Measurements from ENCODE around the gene AGAP1. TPM values are rescaled to one million over a fixed set of nuclear protein-coding genes. Genes with fewer than 3 reads are reported as not detected.
"Not testable (repeated sequence)": the region's sequence is repeated elsewhere in the genome, so short reads cannot be mapped to it uniquely, and the experiment has no call there.

The AGAP1 gene
- total RNA-seq, 1 experiment from 2014 or later: 44.8 TPM

DNA sequence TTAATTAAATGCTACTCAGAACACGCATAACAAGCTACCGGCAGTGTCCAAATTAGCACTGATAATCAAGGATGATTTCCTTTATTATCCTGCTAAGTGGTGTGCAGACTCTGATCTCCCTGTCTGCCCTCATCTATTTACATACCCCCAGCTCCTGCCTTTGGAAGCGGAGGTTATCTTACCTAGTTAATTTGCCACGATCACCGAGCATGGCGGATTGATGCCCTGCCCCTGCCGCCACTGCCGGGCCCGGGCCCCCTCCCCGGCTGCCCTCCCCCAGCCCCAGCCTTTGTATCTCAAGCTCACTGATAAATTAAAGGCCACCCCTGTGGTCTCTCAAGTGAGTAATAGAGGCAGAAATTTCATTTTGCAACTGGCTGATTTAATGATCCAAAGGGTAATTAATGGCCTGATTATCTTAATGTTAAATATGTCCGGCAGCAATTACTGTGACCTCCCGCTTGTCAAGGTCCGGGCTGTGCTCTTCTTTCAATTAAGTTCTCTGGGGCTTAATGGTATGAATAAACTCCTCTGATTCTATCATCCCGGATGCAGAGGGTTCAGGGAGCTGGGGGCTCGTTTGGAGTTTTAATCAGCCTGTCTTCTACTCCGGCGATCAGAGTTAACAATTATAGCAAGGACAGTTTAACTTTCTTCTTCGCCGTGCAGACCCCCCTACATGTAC lies 560.9 kb downstream of the AGAP1 start:
- no peak for DNase-seq (ENCODE audit: low spot score)

DNA sequence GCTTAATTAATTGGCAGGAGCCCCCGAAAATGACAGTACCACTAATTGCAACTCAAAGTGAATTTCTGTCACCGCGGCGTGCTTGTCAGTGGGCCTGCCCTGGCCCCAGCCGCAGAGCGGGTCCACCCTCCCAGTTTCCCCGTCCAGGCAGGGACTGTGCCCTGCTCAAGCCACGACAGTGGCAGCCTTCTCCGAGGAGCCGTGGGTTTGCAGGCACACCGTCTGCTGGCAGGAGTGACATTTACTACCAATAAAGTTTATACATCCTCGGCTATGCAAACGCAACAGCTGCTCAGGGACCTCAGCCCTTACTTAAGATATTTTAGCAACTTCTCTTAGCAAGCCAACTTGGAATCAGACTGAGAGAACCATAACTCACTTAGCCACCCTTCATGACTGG lies 561.6 kb downstream of the AGAP1 start:
- no peak for DNase-seq (ENCODE audit: low spot score)

DNA sequence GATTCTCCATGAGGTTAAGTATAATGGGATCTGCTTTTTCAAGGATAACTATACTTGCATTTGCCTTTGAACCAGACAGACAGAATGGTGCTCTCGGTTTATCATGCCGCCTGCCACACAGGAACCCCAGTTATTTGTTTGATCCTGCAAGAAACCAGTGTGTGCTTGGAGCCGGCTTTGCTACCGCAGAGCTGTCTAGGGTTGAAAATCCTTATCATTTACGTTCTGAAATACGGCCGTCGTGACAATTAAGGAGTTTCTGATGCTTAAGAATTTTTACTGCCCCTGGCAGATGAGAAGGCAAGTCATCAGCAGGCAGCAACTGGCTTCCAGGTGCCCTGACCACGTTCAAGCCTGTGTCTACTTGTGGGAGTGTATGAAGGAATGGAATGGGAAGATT lies 562.3 kb downstream of the AGAP1 start:
- no peak for DNase-seq (ENCODE audit: low spot score)

DNA sequence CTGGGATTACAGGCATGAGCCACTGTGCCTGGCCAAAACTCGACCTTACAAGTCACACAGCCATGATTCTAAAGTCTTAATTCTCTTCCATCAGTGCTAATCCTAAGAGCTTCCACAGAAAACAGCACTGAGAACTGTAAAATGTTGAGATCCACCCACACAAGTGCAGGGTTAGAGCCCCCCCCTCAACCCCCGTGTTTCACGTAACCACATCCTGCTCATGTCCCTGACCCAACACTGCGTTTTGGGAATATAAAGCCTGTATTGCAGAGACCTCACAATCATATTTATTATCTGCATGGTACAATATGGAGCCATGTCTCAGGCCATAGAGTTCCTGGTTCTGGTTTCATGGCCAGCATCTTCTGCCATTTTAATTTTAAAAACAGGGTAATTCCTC lies 563.5 kb downstream of the AGAP1 start:
- no peak for DNase-seq (ENCODE audit: low spot score)

DNA sequence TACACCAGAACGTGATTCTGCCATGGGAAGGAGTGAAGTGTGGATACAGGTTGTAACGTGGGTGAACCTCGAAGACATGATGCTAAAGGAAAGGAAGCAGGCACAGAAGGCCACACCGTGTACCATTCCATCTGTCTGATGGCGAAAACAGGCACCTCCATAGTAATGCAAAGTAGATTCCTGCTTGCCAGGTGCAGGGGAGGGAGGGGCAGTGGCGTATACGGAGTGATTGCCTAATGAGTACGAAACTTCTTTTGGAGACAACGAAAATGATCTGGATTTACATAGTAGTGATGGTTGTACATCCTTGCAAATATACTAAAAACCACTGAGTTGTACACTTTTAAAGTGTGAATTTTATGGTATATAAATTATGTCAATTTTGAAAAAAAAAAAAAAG lies 567.7 kb downstream of the AGAP1 start:
- DNase-seq (ENCODE audit: low spot score): no peak

DNA sequence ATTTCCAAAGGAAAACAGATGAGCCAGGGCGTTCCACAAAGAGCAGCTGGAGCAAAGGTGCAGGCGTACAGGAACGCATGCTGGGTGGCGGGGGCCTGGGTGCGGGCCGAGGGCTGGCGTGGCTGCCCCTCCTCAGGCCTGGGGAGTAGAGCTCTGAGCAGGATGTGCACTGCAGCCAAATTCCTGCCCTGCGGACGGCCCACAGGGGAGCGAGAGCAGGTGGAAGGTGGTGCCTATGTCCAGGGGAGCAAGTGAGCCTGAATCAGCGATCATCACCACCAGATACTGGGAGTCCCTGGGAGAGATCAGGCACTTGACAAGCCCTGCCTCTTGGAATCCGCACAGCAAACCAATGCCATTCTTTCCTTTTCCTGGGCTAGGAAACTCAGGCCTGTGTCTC lies 568.1 kb downstream of the AGAP1 start:
- no peak for DNase-seq (ENCODE audit: low spot score)

DNA sequence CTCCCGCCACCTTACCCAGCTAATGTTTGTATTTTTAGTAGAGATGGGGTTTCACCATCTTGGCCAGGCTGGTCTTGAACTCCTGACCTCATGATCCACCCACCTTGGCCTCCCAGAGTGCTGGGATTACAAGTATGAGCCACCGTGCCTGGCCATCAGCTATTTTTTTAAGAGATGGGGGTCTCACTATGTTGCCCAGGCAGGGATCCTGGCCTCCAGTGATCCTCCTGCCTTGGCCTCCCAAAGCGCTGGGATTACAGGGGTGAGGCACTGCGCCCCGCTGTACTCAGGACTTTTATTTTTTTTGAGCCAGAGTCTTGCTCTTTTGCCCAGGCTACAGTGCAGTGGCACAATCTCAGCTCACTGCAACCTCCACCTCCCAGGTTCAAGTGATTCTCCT lies 569.0 kb downstream of the AGAP1 start:
- not testable (repeated sequence) for DNase-seq (ENCODE audit: low spot score)

DNA sequence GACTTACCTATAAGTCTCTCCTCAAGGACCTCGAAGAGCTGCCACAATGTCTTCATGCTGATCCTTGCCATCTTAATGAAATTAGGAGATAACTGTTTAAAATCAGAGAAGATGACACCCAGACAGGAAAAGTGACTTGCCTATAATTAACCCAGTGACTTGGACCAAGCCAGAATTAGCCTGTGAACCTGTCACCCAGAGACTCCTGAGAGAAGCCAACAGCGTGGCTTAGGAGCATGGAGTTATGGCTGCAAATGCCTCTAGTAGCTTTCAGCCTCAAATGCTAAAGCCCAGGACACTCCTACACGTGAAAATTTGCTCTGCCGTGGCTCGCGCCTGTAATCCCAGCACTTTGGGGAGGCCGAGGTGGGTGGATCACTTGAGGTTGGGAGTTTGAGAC lies 570.2 kb downstream of the AGAP1 start:
- no peak for DNase-seq (ENCODE audit: low spot score)

DNA sequence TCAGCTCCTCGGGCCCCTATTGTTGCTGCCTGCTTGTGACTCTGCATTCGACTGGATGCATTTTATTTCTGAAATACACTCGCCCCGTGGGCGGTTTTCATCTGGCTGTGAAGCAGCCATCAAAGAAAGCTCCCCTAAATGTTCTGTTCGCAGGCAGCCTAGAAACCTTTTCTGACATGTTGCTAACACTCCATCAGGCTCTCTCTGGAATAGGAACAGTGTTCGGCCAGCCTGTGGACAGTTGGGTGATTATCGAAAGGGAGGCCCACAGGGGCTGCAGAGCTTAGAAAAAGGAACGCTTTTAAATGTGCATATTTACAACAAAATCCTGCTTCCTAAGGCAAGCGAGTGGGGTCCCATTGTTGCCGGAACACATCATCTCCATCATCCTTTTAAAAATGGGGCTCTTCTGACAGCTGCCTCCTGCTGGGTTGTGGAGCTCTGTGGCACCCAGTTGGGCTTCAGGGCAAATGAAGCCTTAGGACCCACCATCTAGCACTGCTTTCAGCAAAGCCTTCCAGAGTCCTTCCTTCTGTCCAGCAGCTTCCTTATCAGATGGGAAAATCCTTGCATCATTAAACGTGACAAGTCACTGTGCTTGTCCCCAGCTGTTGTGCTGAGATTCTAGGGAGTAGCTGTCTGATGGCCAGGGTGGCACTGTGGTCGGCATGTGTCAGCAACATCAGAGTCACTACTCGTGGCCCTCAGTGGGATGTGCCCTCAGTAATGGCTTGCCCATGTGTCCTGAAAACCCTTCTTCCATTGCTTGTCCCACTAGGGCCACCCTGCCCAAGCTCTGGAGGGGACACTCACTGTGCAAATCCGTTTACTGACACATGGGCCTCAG lies 571.7 kb downstream of the AGAP1 start:
- DNase-seq (ENCODE audit: low spot score): no peak

DNA sequence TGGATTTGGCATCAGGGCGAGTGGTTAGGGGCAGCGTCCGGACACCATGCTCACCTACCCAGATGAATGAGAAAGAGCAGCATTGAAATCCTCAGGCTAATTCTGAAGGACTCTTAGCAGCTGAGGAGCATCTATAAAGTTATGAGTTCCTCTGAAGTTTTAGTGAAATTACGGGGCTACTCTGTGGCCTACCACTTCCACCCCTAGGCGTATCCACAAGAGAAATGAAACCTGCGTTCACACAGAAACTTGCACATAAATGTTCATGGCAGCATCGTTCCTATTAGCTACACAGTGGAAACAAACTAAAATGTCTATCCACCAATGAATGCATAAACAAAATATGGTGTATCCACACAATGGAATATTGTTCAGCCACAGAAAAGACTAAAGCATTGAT lies 576.4 kb downstream of the AGAP1 start:
- DNase-seq (ENCODE audit: low spot score): no peak

DNA sequence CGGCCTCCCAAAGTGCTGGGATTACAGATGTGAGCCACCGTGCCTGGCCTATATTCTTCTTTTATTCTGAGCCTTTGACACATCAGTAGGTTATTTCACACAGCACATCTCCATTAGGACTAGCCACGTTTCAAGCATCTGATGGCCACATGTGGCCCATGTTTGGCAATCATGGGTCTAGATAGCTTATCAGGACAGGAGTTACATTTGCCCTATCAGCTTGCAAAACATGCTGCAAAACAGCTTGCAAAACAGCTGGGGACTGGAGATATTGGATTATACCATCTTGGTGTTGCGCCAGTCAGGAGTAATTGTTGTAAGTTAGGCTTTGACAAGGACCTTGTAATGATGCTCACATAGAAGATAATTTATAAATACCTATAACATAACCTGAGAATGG lies 579.4 kb downstream of the AGAP1 start:
- no peak for DNase-seq (ENCODE audit: low spot score)

DNA sequence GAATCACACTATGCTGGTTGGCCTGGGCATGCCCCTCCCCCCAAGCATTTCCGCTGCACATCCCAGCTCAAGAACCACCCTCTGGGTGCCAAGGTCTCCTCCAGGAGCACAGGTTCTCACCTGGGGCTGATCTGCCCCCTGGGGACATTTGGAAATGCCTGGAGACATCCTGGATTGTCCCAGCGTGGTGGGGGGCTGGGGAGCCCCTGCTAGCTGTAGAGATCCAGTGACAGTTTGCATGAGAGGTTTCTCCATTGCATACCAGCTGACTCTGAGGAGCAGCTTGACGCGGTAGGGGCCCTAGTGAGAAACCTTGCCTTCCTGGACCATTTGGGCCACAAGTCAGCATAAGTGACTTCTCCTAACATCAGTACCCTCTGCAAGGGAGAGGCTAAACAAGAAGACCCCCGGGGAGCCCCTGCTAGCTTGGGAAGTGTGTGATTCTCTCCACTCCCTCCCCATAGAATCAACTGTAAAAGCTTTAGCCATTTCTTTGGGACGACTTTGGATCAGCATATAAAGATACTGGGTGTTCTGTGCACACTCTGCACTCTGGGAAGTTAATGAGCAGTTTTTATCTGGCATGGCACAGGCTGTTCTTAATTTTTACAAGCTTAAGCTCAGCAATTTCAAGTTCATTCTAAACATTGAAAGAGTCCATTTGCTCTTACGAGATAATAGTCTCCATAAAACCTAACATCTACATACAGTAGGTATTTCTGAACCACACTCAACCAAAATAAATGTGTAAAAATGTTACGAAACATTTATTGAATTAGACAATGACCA lies 580.2 kb downstream of the AGAP1 start:
- no peak for DNase-seq (ENCODE audit: low spot score)

DNA sequence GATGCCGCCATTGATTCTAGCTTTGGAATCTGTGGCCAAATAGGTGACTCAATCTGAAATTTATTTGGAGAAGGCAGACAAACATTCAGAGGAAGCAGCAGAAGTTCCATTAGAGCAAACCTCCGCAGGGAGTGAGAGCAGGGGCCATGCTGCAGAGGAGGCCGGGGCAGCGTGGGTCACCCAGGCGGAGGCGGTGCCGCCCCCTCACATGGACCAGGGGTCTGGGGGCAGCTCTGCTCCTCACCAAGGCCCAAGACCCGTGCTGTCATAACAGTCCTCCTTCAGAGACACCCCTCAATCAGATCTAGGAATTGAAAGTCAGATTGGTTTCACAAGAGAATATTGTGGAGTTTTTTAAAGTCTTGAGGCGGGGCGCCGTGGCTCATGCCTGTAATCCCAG lies 582.0 kb downstream of the AGAP1 start:
- no peak for DNase-seq (ENCODE audit: low spot score)

DNA sequence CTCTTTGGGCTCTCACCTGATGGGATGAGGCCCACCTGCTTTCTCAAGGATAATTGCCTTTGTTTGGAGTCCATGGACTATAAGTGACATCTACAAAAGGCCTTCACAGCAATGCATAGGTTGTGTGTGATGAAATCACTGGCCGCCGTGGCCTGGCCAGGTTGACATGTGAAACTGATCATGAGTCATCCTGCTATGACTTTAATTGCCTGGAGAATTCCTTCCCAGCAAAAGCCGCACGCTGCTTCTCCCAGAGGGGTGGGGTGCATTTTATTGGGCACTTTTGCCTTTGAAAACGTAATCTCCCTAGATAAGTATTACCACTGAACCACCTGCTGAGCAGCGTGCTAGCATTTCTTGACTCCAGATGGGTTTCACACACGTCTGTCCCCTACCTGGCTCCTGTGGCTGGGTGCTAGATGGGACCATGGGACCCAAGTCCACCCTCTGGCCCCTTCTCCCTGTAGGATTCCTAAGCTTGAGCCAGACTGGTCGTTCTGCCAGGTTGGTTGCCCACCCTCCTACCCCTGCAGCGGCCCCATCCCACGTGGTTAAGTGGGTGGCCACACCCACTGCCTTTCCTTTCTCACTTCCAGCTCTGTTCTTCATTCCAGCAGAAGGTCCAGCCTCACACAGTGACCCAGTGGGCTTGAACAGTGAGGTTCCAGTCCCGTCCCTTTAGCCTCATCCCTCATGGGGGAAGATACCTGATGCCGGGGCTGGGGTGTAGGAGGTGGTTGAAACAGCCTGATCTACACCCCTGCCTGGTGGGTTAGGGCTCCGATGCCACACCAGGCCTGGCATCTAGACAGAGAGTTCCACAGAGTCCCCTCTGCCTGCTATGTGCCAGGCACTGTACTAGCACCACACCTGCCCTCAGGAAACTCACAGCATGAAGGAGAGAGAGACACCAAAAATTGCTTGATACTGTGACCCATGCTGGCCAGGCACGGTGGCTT lies 584.7 kb downstream of the AGAP1 start:
- peak; percentile 91 for DNase-seq (ENCODE audit: low spot score)

DNA sequence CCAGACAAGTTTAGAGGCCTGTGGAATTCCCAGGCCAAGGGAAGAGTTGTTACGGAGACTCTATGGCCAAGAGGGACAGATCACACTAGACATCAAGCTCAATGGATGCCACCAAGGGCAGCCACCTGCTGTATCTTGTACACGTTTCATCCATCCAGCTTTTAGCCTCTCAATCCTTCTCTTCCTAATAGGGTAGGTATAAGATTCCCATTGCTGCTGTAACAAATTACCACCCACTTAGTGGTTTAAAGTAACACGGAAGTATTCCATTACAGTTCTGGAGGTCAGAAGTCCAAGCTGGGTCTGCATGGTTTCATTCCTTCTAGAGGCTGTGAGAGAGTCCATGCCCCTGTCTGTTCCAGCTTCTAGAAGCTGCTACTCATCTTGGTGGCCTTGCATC lies 586.6 kb downstream of the AGAP1 start:
- DNase-seq (ENCODE audit: low spot score): no peak

DNA sequence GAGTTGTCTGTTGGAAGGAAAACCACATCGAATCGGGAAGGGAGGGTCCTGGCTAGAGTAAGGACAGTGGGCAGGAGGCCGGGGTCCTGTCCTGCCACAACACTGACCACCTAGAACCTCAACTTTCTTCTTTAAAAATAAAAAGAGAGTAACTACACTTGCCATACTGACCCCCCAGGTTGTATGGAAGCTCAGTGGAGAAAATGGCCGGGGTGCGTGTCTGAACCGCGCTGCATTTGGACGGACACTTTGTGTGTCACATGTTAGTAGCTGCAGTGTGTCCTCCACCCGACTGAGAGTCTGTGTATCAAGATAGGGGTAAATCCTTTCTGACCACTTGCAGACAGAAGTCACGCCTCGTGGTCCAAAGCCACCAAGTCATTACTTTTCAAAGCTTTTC lies 587.3 kb downstream of the AGAP1 start:
- no peak for DNase-seq (ENCODE audit: low spot score)

DNA sequence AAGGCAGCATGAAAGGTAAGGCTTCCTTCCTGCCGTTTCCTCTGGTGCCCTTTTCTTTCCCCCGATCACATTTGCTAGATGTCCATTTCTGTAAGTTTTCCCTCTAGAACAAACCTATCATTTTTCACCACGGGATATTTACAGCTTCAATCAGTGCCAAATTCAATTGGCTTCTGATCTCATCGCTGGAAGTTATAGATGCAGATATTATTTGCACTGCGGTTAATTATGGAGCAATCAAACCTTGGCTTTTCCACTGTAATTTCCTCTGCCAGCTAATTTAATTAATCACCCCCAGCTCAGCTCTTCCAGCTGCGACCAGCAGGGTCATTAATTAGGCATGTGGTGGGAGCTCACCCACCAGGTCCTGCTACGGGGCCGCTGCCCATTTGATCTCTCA lies 588.2 kb downstream of the AGAP1 start:
- no peak for DNase-seq (ENCODE audit: low spot score)

DNA sequence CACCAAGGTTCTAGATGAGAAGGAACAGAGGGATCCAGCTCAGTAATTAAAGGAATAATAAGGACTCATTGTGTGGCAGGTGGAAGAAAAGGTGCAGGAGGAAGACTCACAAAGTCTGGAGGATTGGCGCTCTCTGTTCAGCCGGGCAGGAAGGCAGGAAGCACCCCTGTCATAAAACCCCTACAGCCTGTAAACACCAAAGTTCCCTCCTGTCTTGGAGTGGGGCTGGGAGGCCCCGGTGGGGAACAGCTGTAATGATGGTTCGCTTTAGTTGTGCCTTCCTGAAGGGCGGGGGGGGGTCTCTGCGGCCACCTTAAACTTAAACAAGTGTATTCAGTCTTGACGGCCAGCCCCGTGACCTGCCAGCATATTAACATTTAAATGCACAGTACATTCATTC lies 590.1 kb downstream of the AGAP1 start:
- no peak for DNase-seq (ENCODE audit: low spot score)

DNA sequence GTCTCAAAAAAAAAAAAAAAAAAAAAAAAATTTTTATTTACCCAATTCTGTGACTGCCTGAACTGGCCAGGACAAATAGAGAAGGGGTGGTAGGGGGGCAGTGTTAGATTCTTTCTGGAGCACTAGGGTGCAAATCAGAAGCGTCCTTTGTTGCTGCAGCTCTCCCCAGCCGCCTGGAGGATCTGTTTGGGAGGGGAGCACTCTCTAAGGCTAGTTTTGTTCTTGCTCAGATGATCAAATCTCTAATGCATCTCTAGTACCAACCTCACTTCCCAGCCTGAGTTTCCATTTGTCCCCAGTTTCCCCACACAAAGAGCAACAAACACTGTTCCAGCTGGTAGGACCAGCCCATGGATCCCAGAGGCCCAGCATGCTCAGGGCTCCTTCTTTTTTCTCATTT lies 591.4 kb downstream of the AGAP1 start:
- DNase-seq (ENCODE audit: low spot score): no peak

DNA sequence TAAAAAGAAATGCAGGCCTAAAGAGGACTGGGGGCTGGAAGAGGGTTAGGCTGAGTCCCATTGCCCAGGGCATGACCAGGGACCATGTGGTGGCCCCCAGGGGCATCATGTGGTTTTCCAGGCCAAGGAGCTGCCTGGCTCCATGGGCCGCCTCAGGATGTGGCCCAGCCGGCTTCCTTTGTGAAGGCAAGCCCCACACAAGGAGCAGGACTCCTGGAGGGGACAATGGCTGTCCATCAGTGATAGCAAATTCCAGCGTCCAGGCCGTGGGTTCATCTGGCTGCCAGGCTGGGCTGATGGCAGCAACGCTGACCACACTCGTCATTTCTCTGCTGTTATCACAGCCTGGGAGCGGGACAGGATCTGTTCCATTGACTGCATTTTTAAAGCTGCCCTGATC lies 591.8 kb downstream of the AGAP1 start:
- DNase-seq (ENCODE audit: low spot score): no peak

DNA sequence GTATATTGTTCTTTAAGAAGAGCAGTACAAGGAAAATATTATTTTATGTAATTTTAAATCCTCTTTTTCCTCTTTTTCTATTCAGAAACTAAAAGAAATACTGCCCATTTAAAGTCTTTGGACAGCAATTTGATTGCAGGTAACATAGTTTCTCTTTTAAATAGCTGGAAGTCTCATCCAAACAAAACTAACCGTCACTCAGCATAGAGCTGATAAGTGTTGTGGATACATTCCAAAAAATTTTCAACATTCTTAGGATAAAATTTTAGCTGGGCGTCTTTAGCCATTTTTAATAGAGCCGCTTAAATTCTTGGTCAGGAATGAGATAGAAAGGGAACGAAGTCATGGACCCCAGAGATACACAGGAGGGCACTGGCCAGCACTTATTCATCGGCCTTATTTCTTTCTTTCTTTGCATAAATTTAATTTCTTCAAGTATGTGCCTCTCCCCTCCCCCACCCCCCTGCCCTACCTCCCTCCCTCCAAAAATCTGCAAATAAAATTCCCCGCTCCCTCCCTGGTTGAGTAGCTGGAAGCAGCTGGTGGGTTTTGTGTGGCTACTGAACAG lies 592.6 kb downstream of the AGAP1 start:
- DNase-seq (ENCODE audit: low spot score): no peak

All from HT-29 (cell line).